Liver (tissue), 9 donors: ENCODE data around the gene BNC2. TPM values are rescaled to one million over a fixed set of nuclear protein-coding genes. Genes with fewer than 3 reads are reported as not detected.
"Not testable (repeated sequence)": the region's sequence is repeated elsewhere in the genome, so short reads cannot be mapped to it uniquely, and the experiment has no call there.

Source experiments
- DNase-seq: peaks from one replicate; pipeline ENCODE4 v3.0.0-alpha.2; 2017; ENCODE audit warnings: low spot score
- H3K27ac ChIP-seq, 2 donors: one replicate each; pipeline ENCODE4 v1.7.0; 2013; ENCODE audit warnings: inconsistent platforms in 2 of 2, low read length in 2 of 2, control low read depth in 1 of 2, low read depth in 1 of 2, mild to moderate bottlenecking in 1 of 2
- H3K27me3 ChIP-seq, 4 donors: one replicate each; pipeline versions ENCODE4 v1.6.1 to v1.7.0; 2013; ENCODE audit warnings: low read length in 3 of 4, inconsistent platforms in 1 of 4, mild to moderate bottlenecking in 1 of 4, moderate library complexity in 1 of 4; ENCODE audit not compliant: control insufficient read depth in 4 of 4, insufficient read depth in 4 of 4
- H3K36me3 ChIP-seq, 4 donors: one replicate each; pipeline versions ENCODE4 v1.6.1 to v1.7.0; 2013; ENCODE audit warnings: low read length in 3 of 4, mild to moderate bottlenecking in 3 of 4, low read depth in 1 of 4, moderate library complexity in 1 of 4; ENCODE audit not compliant: control insufficient read depth in 4 of 4, insufficient read depth in 3 of 4
- H3K4me1 ChIP-seq, 4 donors: one replicate each; pipeline versions ENCODE4 v1.6.1 to v1.7.0; 2013; ENCODE audit warnings: low read length in 3 of 4, mild to moderate bottlenecking in 3 of 4, moderate library complexity in 1 of 4; ENCODE audit not compliant: control insufficient read depth in 4 of 4, insufficient read depth in 4 of 4
- H3K4me3 ChIP-seq, 3 donors: one replicate each; pipeline versions ENCODE4 v1.6.1 to v1.7.0; 2013; ENCODE audit warnings: low read length in 3 of 3, control low read depth in 1 of 3, low read depth in 1 of 3, mild to moderate bottlenecking in 1 of 3
- H3K9ac ChIP-seq, 2 donors: one replicate each; pipeline ENCODE4 v1.7.0; 2013; ENCODE audit warnings: low read length in 2 of 2, mild to moderate bottlenecking in 2 of 2, moderate library complexity in 2 of 2, control low read depth in 1 of 2, low read depth in 1 of 2
- H3K9me3 ChIP-seq, 4 donors: one replicate each; pipeline versions ENCODE4 v1.6.1 to v1.7.0; 2013; ENCODE audit warnings: low read length in 3 of 4; ENCODE audit not compliant: control insufficient read depth in 4 of 4
- ATF3 ChIP-seq: IDR thresholded peaks from 2 replicates; pipeline ENCODE4 v1.6.1; 2016; ENCODE audit warnings: antibody characterized with exemption
- EGR1 ChIP-seq, 2 donors: IDR thresholded peaks; 2 replicates each; pipeline ENCODE4 v1.6.1; 2016 to 2018; ENCODE audit warnings: antibody characterized with exemption in 2 of 2, low read depth in 2 of 2
- FOXA1 ChIP-seq: IDR thresholded peaks from 2 replicates; pipeline ENCODE4 v1.6.1; 2016; ENCODE audit warnings: antibody characterized with exemption
- GABPA ChIP-seq, 2 donors: IDR thresholded peaks in 1 of 2; conservative IDR thresholded peaks in 1 of 2; 2 replicates each; pipeline ENCODE4 v1.6.1; 2016; ENCODE audit warnings: antibody characterized with exemption in 2 of 2, mild to moderate bottlenecking in 1 of 2, moderate library complexity in 1 of 2
- HNF4A ChIP-seq, 2 donors: conservative IDR thresholded peaks; 2 replicates each; pipeline ENCODE4 v1.6.1; 2016; ENCODE audit warnings: antibody characterized with exemption in 2 of 2, mild to moderate bottlenecking in 2 of 2
- HNF4G ChIP-seq: IDR thresholded peaks from 2 replicates; pipeline ENCODE4 v1.6.1; 2016; ENCODE audit warnings: antibody characterized with exemption
- JUND ChIP-seq, 2 donors: IDR thresholded peaks; 2 replicates each; pipeline ENCODE4 v1.6.1; 2016; ENCODE audit warnings: antibody characterized with exemption in 2 of 2
- NR2F2 ChIP-seq: IDR thresholded peaks from 2 replicates; pipeline ENCODE4 v1.6.1; 2016; ENCODE audit warnings: antibody characterized with exemption
- RAD21 ChIP-seq, 2 donors: IDR thresholded peaks; 2 replicates each; pipeline ENCODE4 v1.6.1; 2016; ENCODE audit warnings: antibody characterized with exemption in 2 of 2, mild to moderate bottlenecking in 2 of 2
- REST ChIP-seq: IDR thresholded peaks from 2 replicates; pipeline ENCODE4 v1.6.1; 2016; ENCODE audit warnings: antibody characterized with exemption, mild to moderate bottlenecking
- RXRA ChIP-seq, 2 donors: IDR thresholded peaks; 2 replicates each; pipeline ENCODE4 v1.6.1; 2017 to 2018; ENCODE audit warnings: antibody characterized with exemption in 2 of 2, mild to moderate bottlenecking in 1 of 2
- SP1 ChIP-seq: IDR thresholded peaks from 2 replicates; pipeline ENCODE4 v1.6.1; 2018; ENCODE audit warnings: antibody characterized with exemption, mild to moderate bottlenecking
- TAF1 ChIP-seq: conservative IDR thresholded peaks from 2 replicates; pipeline ENCODE4 v1.6.1; 2016; ENCODE audit warnings: antibody characterized with exemption, mild to moderate bottlenecking
- YY1 ChIP-seq: IDR thresholded peaks from 2 replicates; pipeline ENCODE4 v1.6.1; 2016; ENCODE audit warnings: antibody characterized with exemption, mild to moderate bottlenecking
- WGBS: extraction: QIAGEN DNeasy Blood & Tissue Kit; methylation state at CpG from one replicate; pipeline ENCODE4 v1.1.7; 2013; 5-methylcytosine and 5-hydroxymethylcytosine counted together
- polyA plus RNA-seq, 2 donors: library from polyadenylated mRNA; stranded (reverse) in 1 of 2; unstranded in 1 of 2; fragments of 200-250 nt in 1 of 2; fragments of >200 nt in 1 of 2; fragmentation: Nextera tagmentation in 1 of 2; extraction: Ambion mirVana in 1 of 2; gene quantifications; one replicate each; pipeline versions ENCODE4 v1.2.1 to v1.2.3, GENCODE V29; 2013 to 2015
- total RNA-seq, 2 donors: library from RNA; depleted of rRNA; stranded (reverse); fragments of >200 nt; gene quantifications; one replicate each; pipeline ENCODE4 v1.2.3, GENCODE V29; 2014
- TF ChIP-seq, protein P1 (sequence below): IDR thresholded peaks from 2 replicates; pipeline ENCODE4 v1.6.1; 2016; ENCODE audit warnings: antibody characterized with exemption
- donor health status: healthy.
- donor health status: healthy.
- donor health status: healthy.
- donor health status: healthy.
- donor health status: healthy.

BNC2 gene
- total and polyA plus RNA-seq, 4 donors: 0.07 to 0.67 (median 0.08) TPM

GRCh38 chr9:16883586-16883985 lies 13.1 kb upstream of the BNC2 start:
- Histone ChIP-seq H3K9me3 (no peaks in the 10 kb centered on the region), H3K27ac (no peak overlapping the region), H3K4me1 (no peaks in the 10 kb centered on the region), H3K4me3 (no peak overlapping the region), H3K27me3 (peaks cover 0 to 3% (median 0%) of the 10 kb centered on the region in 4 donors), H3K9ac (no peak overlapping the region), H3K36me3 (no peaks in the 10 kb centered on the region)
- 86% methylated on average over 6 of the region's 6 CpGs for WGBS
- TF ChIP-seq HNF4G: no peak
- no peak for TF ChIP-seq HNF4A (conservative IDR thresholded peaks at IDR 0.05)
- no peak for DNase-seq

GRCh38 chr9:16882440-16882839 lies 12.0 kb upstream of the BNC2 start:
- DNase-seq, H3K36me3 ChIP-seq, H3K9ac ChIP-seq, H3K4me1 ChIP-seq, H3K4me3 ChIP-seq, H3K9me3 ChIP-seq, H3K27me3 ChIP-seq, H3K27ac ChIP-seq: not testable (repeated sequence)
- 84% methylated on average over 6 of the region's 6 CpGs for whole genome bisulfite sequencing

DNA sequence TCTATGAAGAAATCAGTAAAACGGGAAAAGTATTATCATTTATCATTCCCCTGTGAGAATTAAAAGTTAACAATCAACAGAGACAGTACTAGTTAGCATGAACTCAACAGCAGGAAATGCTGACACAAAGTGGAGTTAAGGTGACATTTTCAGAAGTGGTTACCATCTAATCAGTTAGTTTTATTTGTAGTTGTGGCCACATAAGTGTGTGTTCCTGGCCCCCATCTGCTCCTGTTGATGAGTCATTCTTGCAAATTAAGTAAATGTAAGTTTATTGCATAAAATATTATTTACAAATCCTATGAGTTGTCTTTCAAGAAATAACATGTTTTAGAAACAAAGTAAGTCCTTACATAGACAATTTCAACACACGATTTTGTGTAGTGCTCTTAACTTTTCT lies 8.9 kb upstream of the BNC2 start:
- Histone ChIP-seq H3K27ac (no peak overlapping the region), H3K9me3 (no peaks in the 10 kb centered on the region), H3K9ac (no peak overlapping the region), H3K4me1 (no peaks in the 10 kb centered on the region), H3K36me3 (no peaks in the 10 kb centered on the region), H3K4me3 (no peak overlapping the region), H3K27me3 (no peaks in the 10 kb centered on the region)
- no peak for DNase-seq
- 66% methylated on average over 2 of the region's 2 CpGs for WGBS
- TF ChIP-seq ATF3 (no peak), NR2F2 (no peak), EGR1 (IDR thresholded peaks at IDR 0.05; ENCODE audit: low read depth in 2 of 2) (no peak), SP1 (no peak), GABPA (IDR thresholded peaks at IDR 0.05 in 1 of 2, conservative IDR thresholded peaks at IDR 0.05 in 1 of 2) (no peak), YY1 (no peak)
- TF ChIP-seq, protein P1, sequence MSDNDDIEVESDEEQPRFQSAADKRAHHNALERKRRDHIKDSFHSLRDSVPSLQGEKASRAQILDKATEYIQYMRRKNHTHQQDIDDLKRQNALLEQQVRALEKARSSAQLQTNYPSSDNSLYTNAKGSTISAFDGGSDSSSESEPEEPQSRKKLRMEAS: no peak

- H3K9ac ChIP-seq: no peak overlapping the region
- H3K4me3 ChIP-seq: no peak overlapping the region
- WGBS: 87% methylated on average over 19 of the region's 19 CpGs
- TF ChIP-seq SP1 (no peak), GABPA (IDR thresholded peaks at IDR 0.05 in 1 of 2, conservative IDR thresholded peaks at IDR 0.05 in 1 of 2) (no peak), EGR1 (IDR thresholded peaks at IDR 0.05; ENCODE audit: low read depth in 2 of 2) (no peak), REST (no peak), RXRA (IDR thresholded peaks at IDR 0.05) (no peak), HNF4A (conservative IDR thresholded peaks at IDR 0.05) (no peak), TAF1 (no peak), JUND (IDR thresholded peaks at IDR 0.05) (no peak), RAD21 (IDR thresholded peaks at IDR 0.05) (no peak), FOXA1 (no peak), ATF3 (no peak), YY1 (no peak)
- TF ChIP-seq, protein P1: no peak
- H3K27ac ChIP-seq: no peak overlapping the region
- DNase-seq: no peak
- H3K9me3 ChIP-seq: no peaks in the 10 kb centered on the region
- H3K36me3 ChIP-seq: no peaks in the 10 kb centered on the region
- H3K4me1 ChIP-seq: no peaks in the 10 kb centered on the region
- peaks cover 0 to 2% (median 0%) of the 10 kb centered on the region in 4 donors for H3K27me3 ChIP-seq
Observed at GRCh38 chr9:16877256-16877655, 6.8 kb upstream of the BNC2 start.
